GM20431 (cell line): ENCODE results near the gene ADCY6.

Source experiments
- in situ Hi-C: fragments of 300-500 bp; cut with MseI, MboI; formaldehyde crosslinking; loops from one replicate; pipeline ENCODE4 v1.15.0; 2020; ENCODE audit warnings: low sequenced_read_pairs; ENCODE audit not compliant: unreplicated experiment

The ADCY6 gene

DNA sequence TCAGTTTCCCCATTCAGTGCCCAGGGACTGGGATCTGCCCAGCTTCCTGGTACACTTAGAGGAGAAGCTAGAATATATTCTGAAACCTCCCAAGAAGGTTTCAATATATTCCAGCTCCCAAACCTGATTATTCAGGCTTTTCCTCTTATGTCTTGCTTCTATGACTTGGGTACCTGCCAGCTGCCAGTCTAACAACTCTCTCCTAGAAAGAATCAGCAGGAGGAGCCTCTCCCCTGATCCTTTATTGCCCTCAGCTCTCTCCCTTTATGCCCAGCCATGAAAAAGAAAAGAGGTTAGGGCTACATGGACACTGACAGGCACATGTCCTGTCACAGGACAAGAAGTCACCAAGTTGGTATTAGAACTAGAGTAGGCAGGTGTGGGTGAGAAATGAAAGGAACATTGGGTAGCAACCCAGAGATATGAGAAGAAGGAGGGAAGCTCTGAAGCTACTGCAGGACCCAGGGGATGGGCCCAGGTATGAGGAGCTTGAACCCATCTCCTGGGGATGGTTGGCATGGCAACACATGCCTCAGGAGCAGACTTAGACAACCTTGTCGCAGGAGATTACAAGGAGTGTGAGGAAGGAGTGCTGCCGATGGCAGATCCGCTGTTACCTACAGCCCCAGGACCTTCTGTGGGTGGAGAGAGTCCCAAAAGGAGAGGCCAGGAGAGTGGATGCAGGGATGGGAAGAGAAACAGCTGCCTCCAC is 27.4 kb upstream of the ADCY6 start:
- in situ Hi-C loops: no loop called here

DNA sequence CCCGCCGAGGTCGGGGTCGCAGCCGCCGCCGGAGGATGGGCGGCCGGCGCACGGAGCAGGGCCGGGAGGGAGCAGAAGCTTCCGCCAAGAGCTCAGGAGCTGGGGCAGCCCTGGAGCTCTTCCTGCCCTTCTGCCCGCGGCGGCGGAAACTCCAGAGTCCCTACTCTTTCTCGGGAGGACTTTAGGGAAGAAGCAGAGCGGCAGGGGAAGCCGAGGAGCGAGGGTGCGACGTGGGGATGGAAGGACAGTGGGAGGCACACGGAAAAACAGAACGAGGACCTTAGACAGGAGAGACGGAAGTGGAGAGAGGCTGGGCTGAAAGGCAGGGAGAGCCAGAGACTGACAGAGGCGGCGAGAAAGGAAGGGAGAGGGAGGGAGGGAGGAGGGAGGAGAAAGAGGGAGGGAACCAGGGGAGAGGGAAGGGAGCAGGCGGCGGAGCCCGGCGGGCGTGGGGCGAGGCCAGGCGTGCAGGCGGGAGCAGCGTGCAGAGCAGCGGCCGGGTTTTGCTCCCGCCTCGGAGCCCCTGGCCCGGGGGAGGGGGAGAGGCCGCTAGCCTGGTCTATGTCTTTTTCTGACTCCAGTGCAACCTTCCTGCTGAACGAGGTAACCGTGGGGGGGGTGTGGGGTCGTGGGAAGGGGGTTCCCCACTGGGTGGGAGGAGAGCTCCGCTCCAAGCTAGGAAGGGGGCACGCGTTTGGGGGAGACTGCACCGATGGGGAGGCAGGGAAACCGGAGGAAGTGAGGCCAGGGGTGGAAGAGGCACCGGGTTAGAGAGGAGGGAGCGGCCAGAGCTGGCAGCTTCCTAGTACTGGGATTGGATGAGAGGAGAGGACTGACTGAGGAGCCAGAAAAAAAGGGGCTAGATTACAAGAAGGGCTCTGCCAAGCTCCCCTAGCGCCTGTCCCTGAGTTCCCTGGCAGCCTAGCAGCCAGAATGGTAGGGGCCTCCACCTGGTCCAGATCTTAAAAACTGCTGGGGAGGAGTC is 26.5 kb upstream of the ADCY6 start:
- in situ Hi-C loops: no loop called here

GRCh38 chr12:48814262-48815125 is 25.6 kb upstream of the ADCY6 start:
- in situ Hi-C loops: no loop called here

GRCh38 chr12:48813465-48814261 is 24.8 kb upstream of the ADCY6 start:
- in situ Hi-C loops: no loop called here

GRCh38 chr12:48812389-48812788 is 23.5 kb upstream of the ADCY6 start:
- in situ Hi-C loops: no loop called here

GRCh38 chr12:48811437-48812090 is 22.7 kb upstream of the ADCY6 start:
- in situ Hi-C loops: no loop called here

DNA sequence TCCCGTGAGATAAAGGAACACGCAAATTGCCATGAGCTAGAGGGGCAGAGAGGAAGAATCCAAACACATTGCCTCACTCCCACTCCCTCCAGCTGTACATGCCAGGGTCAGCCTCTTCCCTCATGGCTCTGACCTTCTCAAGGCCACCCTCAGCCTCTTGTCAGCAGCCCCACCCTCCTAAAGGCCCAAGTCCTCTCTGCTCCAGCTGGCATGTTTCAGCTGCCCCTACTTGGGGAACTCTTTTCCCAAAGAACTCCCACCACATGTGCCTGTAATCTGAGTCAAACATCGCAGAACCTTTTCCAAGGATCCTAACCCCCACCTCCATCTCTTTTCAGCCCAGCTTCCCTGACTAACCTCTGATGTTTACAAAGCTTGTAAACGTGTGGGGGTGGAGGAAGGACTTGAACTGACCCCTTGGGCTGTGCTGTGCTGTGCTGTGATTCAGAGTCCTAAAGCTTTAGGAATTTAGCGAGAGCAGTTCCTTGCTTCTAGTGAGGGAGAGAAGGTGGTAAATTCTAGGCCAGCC is 22.1 kb upstream of the ADCY6 start:
- in situ Hi-C loops: no loop called here

GRCh38 chr12:48807981-48808380 is 19.1 kb upstream of the ADCY6 start:
- in situ Hi-C loops: no loop called here

DNA sequence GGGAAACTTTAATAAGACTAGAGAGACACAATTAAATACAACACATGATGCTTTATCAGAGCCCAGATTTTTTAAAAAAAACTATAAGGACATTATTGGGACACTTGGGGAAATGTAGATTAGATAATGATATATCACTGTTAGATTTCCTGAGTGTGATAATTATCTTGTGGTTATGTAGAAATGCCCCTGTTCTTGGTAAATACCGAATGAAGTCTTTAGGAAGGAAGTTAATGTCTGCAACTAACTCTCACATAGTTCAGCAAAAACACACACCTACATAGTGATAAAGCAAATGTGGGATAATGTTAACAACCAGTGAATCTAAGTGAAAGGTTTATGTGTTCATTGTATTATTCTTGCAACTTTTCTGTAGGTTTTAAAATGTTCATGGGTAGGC is 14.8 kb upstream of the ADCY6 start:
- in situ Hi-C loops: no loop called here

- in situ Hi-C loops: no loop called here
These were observed 12.1 kb upstream of the ADCY6 start for GRCh38 chr12:48800971-48801370.

- in situ Hi-C loops: no loop called here
These were observed 11.6 kb upstream of the ADCY6 start for GRCh38 chr12:48800457-48800856.

- in situ Hi-C loops: loop anchor here (5.0 kb wide), 1 partner anchor 45 kb away; no protein-coding TSS in a partner anchor
These were observed 8.1 kb upstream of the ADCY6 start for GRCh38 chr12:48796976-48797375.

- in situ Hi-C loops: loop anchor here (5.0 kb wide), 1 partner anchor 44 kb away; no protein-coding TSS in a partner anchor
These were observed 6.9 kb upstream of the ADCY6 start for GRCh38 chr12:48795550-48796455.

GRCh38 chr12:48794870-48795269 is 6.0 kb upstream of the ADCY6 start:
- in situ Hi-C loops: loop anchor here (5.0 kb wide), 1 partner anchor 43 kb away; no protein-coding TSS in a partner anchor

- in situ Hi-C loops: no loop called here
These were observed 4.8 kb upstream of the ADCY6 start for GRCh38 chr12:48793696-48794095.

DNA sequence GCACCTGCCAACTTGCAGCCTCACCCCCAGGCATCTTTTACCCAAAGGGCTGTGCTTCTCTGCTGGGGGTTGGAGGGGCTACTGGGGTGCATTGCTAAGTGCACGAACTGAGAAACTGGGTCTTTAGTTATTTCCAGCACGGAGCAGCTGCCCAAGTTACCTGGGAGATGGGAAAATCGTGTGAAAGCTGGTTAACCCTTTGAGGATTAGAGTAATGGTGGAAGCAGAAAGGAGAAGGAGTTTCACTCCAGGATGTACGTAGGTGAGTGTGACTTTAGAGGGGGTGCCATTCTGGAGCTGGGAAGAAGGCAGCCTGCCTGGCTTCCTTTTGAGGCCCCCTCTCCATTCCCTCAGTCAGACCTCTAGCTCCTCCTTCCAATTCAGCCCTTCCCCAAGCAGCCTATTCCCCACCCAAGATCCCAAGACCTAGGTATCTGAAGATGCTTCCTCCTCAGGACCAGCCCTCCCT is 1.0 kb upstream of the ADCY6 start:
- in situ Hi-C loops: no loop called here

DNA sequence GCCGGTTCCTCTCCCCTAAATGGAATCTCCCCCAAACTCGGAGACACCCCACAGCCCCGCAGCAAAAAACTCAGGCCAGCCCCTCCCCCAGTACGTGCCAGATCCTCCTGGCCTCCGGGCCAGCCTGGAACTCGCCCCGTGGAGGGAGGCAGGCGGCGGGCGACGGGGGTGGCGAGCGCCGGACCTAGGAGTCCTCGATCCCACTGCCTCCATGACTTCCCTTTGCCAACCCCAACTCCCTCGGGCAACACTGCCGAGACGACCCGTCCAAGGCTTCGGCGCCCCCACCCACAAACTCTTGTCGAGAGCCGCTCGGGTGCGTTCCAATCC is 400 bp downstream of the ADCY6 start:
- in situ Hi-C loops: no loop called here
